HG03469 (cell line): Measurements from ENCODE around the gene ELF4.

Source experiments
- ATAC-seq: cut with Tn5 transposase; IDR thresholded peaks from one replicate; pipeline ENCODE4 v1.9.1; 2021; ENCODE audit warnings: mild to moderate bottlenecking, moderate library complexity, moderate number of reproducible peaks; ENCODE audit not compliant: unreplicated experiment

The ELF4 gene

GRCh38 chrX:130085551-130086446, 24.5 kb downstream of the ELF4 start:
- ATAC-seq, result no peak

- no peak for ATAC-seq
These were observed 25.6 kb downstream of the ELF4 start for GRCh38 chrX:130084631-130085237.

GRCh38 chrX:130083656-130084382, 26.5 kb downstream of the ELF4 start:
- peak; percentile 28 for ATAC-seq

- no peak for ATAC-seq
These were observed 27.2 kb downstream of the ELF4 start for GRCh38 chrX:130083107-130083490.

GRCh38 chrX:130082244-130083106, 27.8 kb downstream of the ELF4 start:
- peak; percentile 30 for ATAC-seq

GRCh38 chrX:130081421-130082045, 28.8 kb downstream of the ELF4 start:
- no peak for ATAC-seq

- no peak for ATAC-seq
These were observed 29.4 kb downstream of the ELF4 start for GRCh38 chrX:130080791-130081367.

GRCh38 chrX:130079824-130080406, 30.4 kb downstream of the ELF4 start:
- no peak for ATAC-seq

GRCh38 chrX:130075777-130076176, 34.5 kb downstream of the ELF4 start:
- ATAC-seq, result no peak

- no peak for ATAC-seq
These were observed 38.0 kb downstream of the ELF4 start for GRCh38 chrX:130072345-130072740.

- ATAC-seq, result no peak
These were observed 38.5 kb downstream of the ELF4 start for GRCh38 chrX:130071611-130072344.

- ATAC-seq, result no peak
These were observed 43.2 kb downstream of the ELF4 start for GRCh38 chrX:130066975-130067615.

- peak; percentile 75 for ATAC-seq
These were observed 49.9 kb downstream of the ELF4 start for GRCh38 chrX:130060122-130061069.

- no peak for ATAC-seq
These were observed 51.6 kb downstream of the ELF4 start for GRCh38 chrX:130058652-130059051.

GRCh38 chrX:130057209-130057608, 53.1 kb downstream of the ELF4 start:
- ATAC-seq, result no peak

- ATAC-seq, result no peak
These were observed 54.4 kb downstream of the ELF4 start for GRCh38 chrX:130055899-130056298.

GRCh38 chrX:130055103-130055502, 55.2 kb downstream of the ELF4 start:
- no peak for ATAC-seq
